ENCODE results near the gene DNAH1.

Gene DNAH1

GRCh38 chr3:52393959-52394670 is 78.0 kb downstream of the DNAH1 start:
- no peak for DNase-seq

DNA sequence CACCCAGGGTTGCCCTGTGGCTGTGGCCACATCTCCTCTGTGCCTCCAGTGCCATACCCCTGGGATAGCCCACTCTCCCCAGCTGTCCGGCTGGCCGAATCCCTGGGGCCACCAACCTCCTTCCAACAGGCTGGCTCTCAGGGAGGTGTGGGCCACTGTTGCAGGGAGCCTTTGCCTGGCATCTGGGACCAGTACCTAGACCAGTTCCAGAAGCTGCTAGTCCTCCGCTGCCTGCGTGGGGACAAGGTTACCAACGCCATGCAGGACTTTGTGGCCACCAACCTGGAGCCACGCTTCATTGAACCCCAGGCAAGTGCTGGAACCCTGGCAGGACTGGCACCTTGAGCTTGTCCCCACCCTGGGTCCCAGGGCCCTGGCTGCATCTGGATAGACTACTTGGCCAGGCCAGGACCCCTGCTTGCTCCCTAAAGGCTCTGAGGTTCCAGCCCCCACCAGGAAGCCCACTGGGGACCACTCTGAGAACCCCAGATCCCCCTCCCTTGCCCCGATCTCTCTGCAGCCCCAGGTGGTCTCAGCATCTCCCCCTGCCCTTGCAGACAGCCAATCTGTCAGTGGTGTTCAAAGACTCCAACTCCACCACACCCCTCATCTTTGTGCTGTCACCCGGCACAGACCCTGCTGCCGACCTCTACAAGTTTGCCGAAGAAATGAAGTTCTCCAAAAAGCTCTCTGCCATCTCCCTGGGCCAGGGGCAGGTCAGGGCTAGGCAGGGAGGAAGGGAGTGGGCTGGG is 78.8 kb downstream of the DNAH1 start:
- DNase-seq: no peak

DNA sequence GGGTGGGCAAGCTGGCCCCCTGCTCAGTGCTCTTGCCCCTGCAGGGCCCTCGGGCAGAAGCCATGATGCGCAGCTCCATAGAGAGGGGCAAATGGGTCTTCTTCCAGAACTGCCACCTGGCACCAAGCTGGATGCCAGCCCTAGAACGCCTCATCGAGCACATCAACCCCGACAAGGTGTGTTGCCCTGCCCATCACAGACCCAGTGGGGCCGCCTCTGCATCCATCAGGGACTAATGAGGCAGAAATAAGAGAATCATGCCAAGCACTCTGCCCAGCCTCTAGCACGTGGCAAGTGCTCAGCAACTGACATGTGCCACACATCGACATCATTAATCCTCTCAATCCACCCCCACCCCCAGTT is 79.4 kb downstream of the DNAH1 start:
- no peak for DNase-seq

GRCh38 chr3:52396011-52396906 is 80.1 kb downstream of the DNAH1 start:
- no peak for DNase-seq

GRCh38 chr3:52396907-52397591 is 80.9 kb downstream of the DNAH1 start:
- DNase-seq: no peak

GRCh38 chr3:52397676-52398399 is 81.7 kb downstream of the DNAH1 start:
- no peak for DNase-seq

DNA sequence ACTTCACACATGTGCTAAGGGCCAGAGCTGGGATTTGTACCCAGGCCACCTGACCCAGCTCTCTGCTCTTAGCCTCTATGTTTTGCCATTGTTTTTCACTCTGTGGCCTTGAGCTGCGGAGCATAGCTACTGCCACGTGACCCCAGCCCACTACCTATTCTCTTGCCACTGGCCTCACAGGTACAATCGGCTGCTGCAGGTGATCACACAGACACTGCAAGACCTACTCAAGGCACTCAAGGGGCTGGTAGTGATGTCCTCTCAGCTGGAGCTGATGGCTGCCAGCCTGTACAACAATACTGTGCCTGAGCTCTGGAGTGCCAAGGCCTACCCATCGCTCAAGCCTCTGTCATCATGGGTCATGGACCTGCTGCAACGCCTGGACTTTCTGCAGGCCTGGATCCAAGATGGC is 82.6 kb downstream of the DNAH1 start:
- no peak for DNase-seq

GRCh38 chr3:52399131-52399530 is 83.0 kb downstream of the DNAH1 start:
- DNase-seq: no peak

DNA sequence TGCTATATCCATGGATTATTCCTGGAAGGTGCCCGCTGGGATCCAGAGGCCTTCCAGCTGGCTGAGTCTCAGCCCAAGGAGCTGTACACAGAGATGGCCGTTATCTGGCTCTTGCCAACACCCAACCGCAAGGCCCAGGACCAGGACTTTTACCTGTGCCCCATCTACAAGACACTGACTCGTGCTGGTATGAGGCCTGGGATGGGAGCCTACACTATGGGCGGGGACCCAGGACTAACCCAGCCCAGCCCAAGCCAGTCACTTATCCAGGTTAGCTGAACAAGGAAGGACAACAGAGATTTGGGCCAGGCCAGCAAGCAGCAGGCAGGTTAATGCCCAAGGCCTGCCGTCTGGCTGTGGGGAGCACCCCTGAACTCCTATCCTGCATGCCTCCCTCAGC is 83.5 kb downstream of the DNAH1 start:
- no peak for DNase-seq

- DNase-seq: no peak
Observed at GRCh38 chr3:52400275-52400793, 84.2 kb downstream of the DNAH1 start.

GRCh38 chr3:52401021-52401420 is 84.9 kb downstream of the DNAH1 start:
- DNase-seq: no peak

DNA sequence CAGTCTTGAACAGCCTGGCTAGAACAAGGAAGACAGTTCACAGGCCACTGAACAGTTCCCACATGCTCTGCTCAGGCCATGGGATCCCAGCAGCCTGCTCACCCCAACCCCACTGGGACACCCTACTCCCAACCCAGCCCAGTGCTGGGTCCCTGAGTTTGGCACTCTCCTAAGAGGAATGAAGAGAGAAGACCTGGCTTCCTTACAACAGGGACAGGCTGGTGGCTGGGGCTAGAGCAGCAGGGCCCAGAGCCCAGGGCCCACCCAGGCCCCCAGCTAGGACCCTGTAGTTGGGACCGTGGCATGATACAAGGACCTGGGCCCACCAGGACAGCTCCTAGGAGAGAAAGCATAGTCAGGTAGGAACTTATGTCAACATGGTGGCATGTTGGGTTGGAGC is 85.4 kb downstream of the DNAH1 start:
- no peak for DNase-seq

DNA sequence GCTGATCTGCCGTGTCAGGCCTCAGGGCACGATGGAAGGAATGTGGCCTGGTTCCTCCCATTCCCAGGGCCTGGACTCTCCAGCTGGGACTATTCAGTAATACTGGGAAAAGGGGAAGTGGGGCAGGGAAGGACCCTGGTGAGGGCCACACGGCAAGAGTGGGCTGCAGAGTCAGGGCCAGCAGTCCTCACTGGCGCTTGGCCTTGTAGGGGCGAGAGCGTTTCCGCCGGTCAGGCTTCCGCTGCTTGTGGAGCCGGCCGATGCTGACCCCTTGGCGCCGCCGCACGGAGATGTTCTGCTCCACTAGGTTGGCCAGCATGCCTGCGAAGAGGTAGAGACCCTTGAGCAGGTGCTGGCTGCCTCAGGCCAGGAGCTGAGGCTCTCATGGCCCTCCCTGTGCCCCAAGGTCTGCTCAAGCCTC is 86.0 kb downstream of the DNAH1 start:
- no peak for DNase-seq

GRCh38 chr3:52402706-52403270 is 86.7 kb downstream of the DNAH1 start:
- no peak for DNase-seq

- no peak for DNase-seq
Observed at GRCh38 chr3:52403271-52403841, 87.2 kb downstream of the DNAH1 start.

- DNase-seq: no peak
Observed at GRCh38 chr3:52403955-52404354, 87.8 kb downstream of the DNAH1 start.

GRCh38 chr3:52404391-52404790 is 88.3 kb downstream of the DNAH1 start:
- no peak for DNase-seq

- DNase-seq: no peak
Observed at GRCh38 chr3:52405066-52405465, 88.9 kb downstream of the DNAH1 start.

- DNase-seq: no peak
Observed at GRCh38 chr3:52405601-52406110, 89.5 kb downstream of the DNAH1 start.

GRCh38 chr3:52406231-52406661 is 90.1 kb downstream of the DNAH1 start:
- DNase-seq: no peak
